ENCODE data around the gene TMEM135.

DNA sequence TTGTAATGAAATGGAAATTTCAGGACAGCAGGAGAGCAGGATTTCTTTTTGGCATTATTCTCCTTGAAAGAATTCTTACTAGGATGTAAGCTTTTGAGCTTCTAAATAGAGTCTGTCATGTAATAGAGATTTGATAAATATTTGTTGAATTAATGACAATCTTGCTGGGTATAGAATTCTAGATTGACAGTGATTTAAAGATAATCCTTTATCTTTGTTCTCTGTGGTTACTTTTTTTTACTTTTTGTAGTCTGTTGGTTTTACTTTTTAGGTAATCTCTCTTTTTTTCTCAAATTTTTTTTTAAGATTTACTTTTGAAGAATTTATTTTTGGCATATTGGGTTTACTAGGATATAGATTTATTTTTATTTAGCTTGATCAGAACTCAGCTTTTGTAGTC lies 54.8 kb downstream of the TMEM135 start:
- TF ChIP-seq, protein P1, sequence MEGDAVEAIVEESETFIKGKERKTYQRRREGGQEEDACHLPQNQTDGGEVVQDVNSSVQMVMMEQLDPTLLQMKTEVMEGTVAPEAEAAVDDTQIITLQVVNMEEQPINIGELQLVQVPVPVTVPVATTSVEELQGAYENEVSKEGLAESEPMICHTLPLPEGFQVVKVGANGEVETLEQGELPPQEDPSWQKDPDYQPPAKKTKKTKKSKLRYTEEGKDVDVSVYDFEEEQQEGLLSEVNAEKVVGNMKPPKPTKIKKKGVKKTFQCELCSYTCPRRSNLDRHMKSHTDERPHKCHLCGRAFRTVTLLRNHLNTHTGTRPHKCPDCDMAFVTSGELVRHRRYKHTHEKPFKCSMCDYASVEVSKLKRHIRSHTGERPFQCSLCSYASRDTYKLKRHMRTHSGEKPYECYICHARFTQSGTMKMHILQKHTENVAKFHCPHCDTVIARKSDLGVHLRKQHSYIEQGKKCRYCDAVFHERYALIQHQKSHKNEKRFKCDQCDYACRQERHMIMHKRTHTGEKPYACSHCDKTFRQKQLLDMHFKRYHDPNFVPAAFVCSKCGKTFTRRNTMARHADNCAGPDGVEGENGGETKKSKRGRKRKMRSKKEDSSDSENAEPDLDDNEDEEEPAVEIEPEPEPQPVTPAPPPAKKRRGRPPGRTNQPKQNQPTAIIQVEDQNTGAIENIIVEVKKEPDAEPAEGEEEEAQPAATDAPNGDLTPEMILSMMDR (IDR thresholded peaks at IDR 0.05; ENCODE audit: low read depth, low read length, poor library complexity, severe bottlenecking): no peak
- no peak for TF ChIP-seq EZH2phosphoT487 (IDR thresholded peaks at IDR 0.05; ENCODE audit: borderline replicate concordance, low read length)
